Sigmoid colon (tissue), 7 donors: ENCODE measurements around the gene ANKRD44. TPM values are rescaled to one million over a fixed set of nuclear protein-coding genes. Genes with fewer than 3 reads are reported as not detected.
"Not testable (repeated sequence)": the region's sequence is repeated elsewhere in the genome, so short reads cannot be mapped to it uniquely, and the experiment has no call there.

Experiments
- DNase-seq: peaks from one replicate; pipeline ENCODE4 v3.0.0-alpha.2; 2019
- H3K27ac ChIP-seq, 4 donors: fragments of 200-600 bp; sonication (generic); one replicate each; pipeline ENCODE4 v1.5.1; 2016 to 2019; ENCODE audit warnings: mild to moderate bottlenecking in 1 of 4
- H3K27me3 ChIP-seq, 3 donors: fragments of 200-600 bp; sonication (generic); one replicate each; pipeline ENCODE4 v1.5.1; 2019; ENCODE audit warnings: mild to moderate bottlenecking in 1 of 3
- H3K36me3 ChIP-seq, 4 donors: fragments of 200-600 bp; sonication (generic); one replicate each; pipeline ENCODE4 v1.5.1; 2016 to 2019
- H3K4me1 ChIP-seq, 4 donors: fragments of 200-600 bp; sonication (generic); one replicate each; pipeline ENCODE4 v1.5.1; 2017 to 2019
- H3K4me3 ChIP-seq, 4 donors: fragments of 200-600 bp; sonication (generic); one replicate each; pipeline ENCODE4 v1.5.1; 2017 to 2019; ENCODE audit warnings: mild to moderate bottlenecking in 2 of 4, moderate library complexity in 1 of 4
- H3K9me3 ChIP-seq, 4 donors: fragments of 200-600 bp in 3 of 4; sonication (generic) in 3 of 4; one replicate each; pipeline versions ENCODE4 v1.5.1 to v1.6.1; 2013 to 2019
- EP300 ChIP-seq, 4 donors: sonication (generic); formaldehyde crosslinking; IDR thresholded peaks; one replicate each; pipeline ENCODE4 v1.6.1; 2017; ENCODE audit warnings: antibody characterized with exemption in 4 of 4
- POLR2A ChIP-seq, 2 donors: fragments of 450-650 bp; IDR thresholded peaks; one replicate each; pipeline ENCODE4 v1.6.1; 2016; ENCODE audit warnings: antibody characterized with exemption in 2 of 2, mild to moderate bottlenecking in 2 of 2, moderate library complexity in 2 of 2
- POLR2AphosphoS5 ChIP-seq, 4 donors: sonication (generic); formaldehyde crosslinking; IDR thresholded peaks; one replicate each; pipeline ENCODE4 v1.6.1; 2017; ENCODE audit warnings: antibody characterized with exemption in 4 of 4
- WGBS, 2 donors: extraction: QIAGEN DNeasy Blood & Tissue Kit; methylation state at CpG; one replicate each; pipeline ENCODE4 v1.1.7; 2013; 5-methylcytosine and 5-hydroxymethylcytosine counted together
- intact Hi-C: fragments of 100-400 bp; cut with DNase I; formaldehyde crosslinking; loops from one replicate; pipeline ENCODE4 v1.15.1; 2023
- polyA plus RNA-seq, 3 donors: library from polyadenylated mRNA; stranded (reverse); fragments of 200-250 nt; gene quantifications; one replicate each; pipeline ENCODE4 v1.2.3, GENCODE V29; 2013
- total RNA-seq, 4 donors: library from RNA; depleted of rRNA; stranded (reverse); fragments of >200 nt; gene quantifications; one replicate each; pipeline ENCODE4 v1.1.0, GENCODE V29; 2016
- TF ChIP-seq, protein P1 (sequence below), 4 experiments: fragments of 450-650 bp in 3 of 4; fragments of 200-600 bp in 1 of 4; IDR thresholded peaks; one replicate each; pipeline ENCODE4 v1.5.1; 2016 to 2019; ENCODE audit warnings: antibody characterized with exemption in 4 of 4, mild to moderate bottlenecking in 3 of 4, moderate library complexity in 2 of 4
- donor health status: healthy with polysubstance abuse.
- donor health status: Bipolar disorder and iron deficiency.
- donor health status: healthy.

Gene ANKRD44
- total and polyA plus RNA-seq, 7 donors: 1.2 to 41.1 (median 34.2) TPM

DNA sequence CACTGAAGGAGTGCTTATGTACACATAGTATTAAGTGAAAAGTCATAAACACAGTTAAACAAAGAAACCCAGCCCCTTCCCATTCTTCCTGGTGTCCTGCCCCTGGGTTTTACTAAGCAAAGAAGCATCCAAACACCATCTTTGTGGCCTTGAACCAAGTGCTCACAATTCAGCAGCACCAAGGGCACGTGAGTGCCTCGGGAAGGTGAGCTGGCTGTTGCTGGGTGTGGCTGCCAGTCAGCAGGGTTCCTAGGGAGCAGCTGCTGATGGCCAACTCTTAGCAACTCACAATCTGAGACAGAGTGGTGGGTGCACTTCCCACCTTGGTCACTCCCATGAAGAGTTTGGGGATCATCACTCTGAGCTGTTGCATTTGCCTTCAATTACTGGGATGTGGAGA lies 286.4 kb downstream of the ANKRD44 start:
- H3K27ac ChIP-seq: no peak overlapping the region
- no peak for DNase-seq
- TF ChIP-seq EP300 (IDR thresholded peaks at IDR 0.05) (no peak), POLR2A (IDR thresholded peaks at IDR 0.05) (no peak)
- TF ChIP-seq, protein P1, sequence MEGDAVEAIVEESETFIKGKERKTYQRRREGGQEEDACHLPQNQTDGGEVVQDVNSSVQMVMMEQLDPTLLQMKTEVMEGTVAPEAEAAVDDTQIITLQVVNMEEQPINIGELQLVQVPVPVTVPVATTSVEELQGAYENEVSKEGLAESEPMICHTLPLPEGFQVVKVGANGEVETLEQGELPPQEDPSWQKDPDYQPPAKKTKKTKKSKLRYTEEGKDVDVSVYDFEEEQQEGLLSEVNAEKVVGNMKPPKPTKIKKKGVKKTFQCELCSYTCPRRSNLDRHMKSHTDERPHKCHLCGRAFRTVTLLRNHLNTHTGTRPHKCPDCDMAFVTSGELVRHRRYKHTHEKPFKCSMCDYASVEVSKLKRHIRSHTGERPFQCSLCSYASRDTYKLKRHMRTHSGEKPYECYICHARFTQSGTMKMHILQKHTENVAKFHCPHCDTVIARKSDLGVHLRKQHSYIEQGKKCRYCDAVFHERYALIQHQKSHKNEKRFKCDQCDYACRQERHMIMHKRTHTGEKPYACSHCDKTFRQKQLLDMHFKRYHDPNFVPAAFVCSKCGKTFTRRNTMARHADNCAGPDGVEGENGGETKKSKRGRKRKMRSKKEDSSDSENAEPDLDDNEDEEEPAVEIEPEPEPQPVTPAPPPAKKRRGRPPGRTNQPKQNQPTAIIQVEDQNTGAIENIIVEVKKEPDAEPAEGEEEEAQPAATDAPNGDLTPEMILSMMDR (IDR thresholded peaks at IDR 0.05): no peak
- H3K27me3 ChIP-seq: no peaks in the 10 kb centered on the region
- H3K36me3 ChIP-seq: peaks cover 0 to 39% (median 12%) of the 10 kb centered on the region in 4 donors
- no peaks in the 10 kb centered on the region for H3K9me3 ChIP-seq
- no peaks in the 10 kb centered on the region for H3K4me1 ChIP-seq
- intact Hi-C loops: no loop called here
- WGBS, 2 donors: 17 to 76% methylated on average over 2 of the region's 2 CpGs
- H3K4me3 ChIP-seq: no peak overlapping the region

DNA sequence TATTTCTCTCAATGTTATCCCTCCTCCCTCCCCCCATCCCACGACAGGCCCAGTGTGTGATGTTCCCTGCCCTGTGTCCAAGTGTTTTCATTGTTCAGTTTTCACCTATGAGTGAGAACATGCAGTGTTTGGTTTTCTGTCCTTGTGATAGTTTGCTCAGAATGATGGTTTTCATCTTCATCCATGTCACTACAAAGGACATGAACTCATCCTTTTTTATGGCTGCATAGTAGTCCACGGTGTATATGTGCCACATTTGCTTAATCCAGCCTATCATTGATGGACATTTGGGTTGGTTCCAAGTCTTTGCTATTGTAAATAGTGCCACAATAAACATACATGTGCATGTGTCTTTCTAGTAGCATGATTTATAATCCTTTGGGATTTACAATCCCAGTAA lies 289.7 kb downstream of the ANKRD44 start:
- H3K36me3 ChIP-seq: peaks cover 0 to 39% (median 12%) of the 10 kb centered on the region in 4 donors
- DNase-seq, H3K4me1 ChIP-seq, H3K9me3 ChIP-seq, H3K27ac ChIP-seq, H3K4me3 ChIP-seq, intact Hi-C loops, H3K27me3 ChIP-seq: not testable (repeated sequence)
- WGBS, 2 donors: 91 to 95% methylated on average over 2 of the region's 2 CpGs

DNA sequence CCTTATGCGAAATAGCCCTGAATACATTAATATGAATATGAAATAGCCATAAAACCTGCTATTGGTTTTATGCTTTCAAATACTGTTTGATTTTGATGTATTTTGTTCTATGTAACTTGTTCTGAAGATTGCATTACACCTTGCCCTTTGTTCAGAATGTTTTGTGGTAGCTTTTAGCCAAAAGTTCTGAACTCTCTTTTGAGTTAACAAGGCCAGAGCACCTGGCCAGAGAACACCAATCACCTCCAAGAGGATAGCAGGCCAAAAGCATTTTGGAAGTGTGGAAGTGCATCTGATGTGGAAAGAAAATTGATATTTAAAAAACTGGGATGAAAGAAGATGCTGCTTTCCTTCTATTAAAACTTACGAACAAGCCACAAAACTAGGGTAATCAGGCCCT lies 297.5 kb downstream of the ANKRD44 start:
- 97 to 98% methylated on average over 2 of the region's 2 CpGs for WGBS, 2 donors
- Histone ChIP-seq H3K27me3 (no peaks in the 10 kb centered on the region), H3K36me3 (peaks cover 0 to 20% (median 3%) of the 10 kb centered on the region in 4 donors), H3K9me3 (no peaks in the 10 kb centered on the region), H3K4me3 (no peak overlapping the region), H3K4me1 (no peaks in the 10 kb centered on the region), H3K27ac (no peak overlapping the region)
- intact Hi-C loops: loop anchor here (2.0 to 5.0 kb wide), 2 partner anchors 299 to 366 kb away; partner anchors contain the start of gene ANKRD44
- DNase-seq: no peak
- TF ChIP-seq EP300 (IDR thresholded peaks at IDR 0.05) (no peak), POLR2A (IDR thresholded peaks at IDR 0.05) (no peak), POLR2AphosphoS5 (IDR thresholded peaks at IDR 0.05) (no peak)
- TF ChIP-seq, protein P1 (IDR thresholded peaks at IDR 0.05): no peak

DNA sequence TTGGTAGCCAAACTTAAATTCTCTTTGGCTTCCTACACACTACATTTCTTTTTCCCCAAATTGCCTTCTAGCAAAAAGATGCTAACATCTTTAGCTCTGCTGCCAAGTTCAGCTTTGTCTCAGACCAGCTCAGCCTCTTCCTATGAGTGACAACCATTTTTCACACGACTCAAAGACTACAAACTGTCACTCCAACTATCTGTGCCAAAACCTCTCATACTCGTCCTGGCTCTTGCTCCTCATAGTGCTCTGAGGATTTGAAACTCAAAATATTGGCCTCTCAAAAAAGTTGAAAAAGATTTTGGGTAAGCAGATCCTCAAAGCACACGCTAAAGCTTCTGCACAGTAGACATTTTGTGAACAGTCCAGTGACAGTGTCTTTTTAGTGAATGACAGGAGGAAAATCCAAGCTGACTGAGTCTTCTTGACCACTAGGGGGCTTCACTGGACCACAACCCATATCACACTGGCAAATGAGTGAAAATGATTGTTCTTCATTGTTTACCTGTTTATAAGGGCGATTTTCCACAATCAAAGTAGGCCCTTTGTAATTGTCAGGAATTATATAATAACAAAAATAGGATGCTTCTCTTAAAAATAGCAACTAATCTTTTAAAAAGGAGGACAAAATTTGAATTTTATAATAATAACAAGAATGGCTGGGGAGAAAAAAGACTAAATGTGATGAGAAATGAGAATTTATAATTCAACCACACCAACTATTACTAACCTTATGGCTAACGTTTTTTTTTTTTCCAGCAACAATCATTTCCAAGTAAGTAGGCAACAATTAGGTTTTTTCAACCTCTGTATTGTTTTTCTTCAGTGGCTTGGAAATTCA lies 298.6 kb downstream of the ANKRD44 start:
- Histone ChIP-seq H3K4me3 (no peak overlapping the region), H3K27ac (no peak overlapping the region), H3K27me3 (no peaks in the 10 kb centered on the region), H3K4me1 (no peaks in the 10 kb centered on the region), H3K9me3 (no peaks in the 10 kb centered on the region), H3K36me3 (peaks cover 0 to 31% (median 3%) of the 10 kb centered on the region in 4 donors)
- WGBS, 2 donors: 27 to 56% methylated on average over 5 of the region's 5 CpGs
- no peak for DNase-seq
- TF ChIP-seq POLR2A (IDR thresholded peaks at IDR 0.05) (no peak), EP300 (IDR thresholded peaks at IDR 0.05) (no peak), POLR2AphosphoS5 (IDR thresholded peaks at IDR 0.05) (no peak)
- TF ChIP-seq, protein P1 (IDR thresholded peaks at IDR 0.05): peak; percentile 23 to 71 (median 66)
- intact Hi-C loops: loop anchor here (2.0 to 5.0 kb wide), 2 partner anchors 300 to 367 kb away; partner anchors contain the start of gene ANKRD44

DNA sequence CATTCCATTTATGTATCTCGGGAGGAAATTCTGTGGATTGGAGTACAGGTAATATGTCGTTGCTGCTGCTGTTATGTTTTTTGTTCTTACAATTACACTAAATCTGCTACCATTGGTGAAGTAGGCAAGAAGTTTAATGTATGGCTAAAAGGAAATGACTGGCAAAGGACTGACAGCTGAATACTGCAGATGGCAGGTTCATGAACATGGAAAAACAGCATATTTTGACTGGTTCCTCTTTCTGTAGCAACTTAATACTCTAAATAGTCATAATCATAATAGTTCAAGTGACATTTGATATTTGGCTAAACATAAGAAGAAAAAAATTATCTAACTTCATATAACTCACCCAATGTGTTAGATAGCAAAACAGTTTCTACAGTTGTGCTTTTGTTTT lies 299.6 kb downstream of the ANKRD44 start:
- Histone ChIP-seq H3K27ac (no peak overlapping the region), H3K4me3 (no peak overlapping the region), H3K4me1 (no peaks in the 10 kb centered on the region), H3K9me3 (no peaks in the 10 kb centered on the region), H3K27me3 (no peaks in the 10 kb centered on the region), H3K36me3 (peaks cover 0 to 41% (median 6%) of the 10 kb centered on the region in 4 donors)
- 69 to 85% methylated on average over 2 of the region's 2 CpGs for WGBS, 2 donors
- intact Hi-C loops: loop anchor here (5.0 kb wide), 1 partner anchor 301 kb away; the partner anchor contains the start of gene ANKRD44
- DNase-seq: no peak
- TF ChIP-seq EP300 (IDR thresholded peaks at IDR 0.05) (no peak), POLR2AphosphoS5 (IDR thresholded peaks at IDR 0.05) (no peak), POLR2A (IDR thresholded peaks at IDR 0.05) (no peak)
- TF ChIP-seq, protein P1 (IDR thresholded peaks at IDR 0.05): no peak
